ENCODE results near the gene STXBP5L. TPM values are rescaled to one million over a fixed set of nuclear protein-coding genes. Genes with fewer than 3 reads are reported as not detected.

STXBP5L gene
- total and polyA plus RNA-seq, 12 donors = not detected

DNA sequence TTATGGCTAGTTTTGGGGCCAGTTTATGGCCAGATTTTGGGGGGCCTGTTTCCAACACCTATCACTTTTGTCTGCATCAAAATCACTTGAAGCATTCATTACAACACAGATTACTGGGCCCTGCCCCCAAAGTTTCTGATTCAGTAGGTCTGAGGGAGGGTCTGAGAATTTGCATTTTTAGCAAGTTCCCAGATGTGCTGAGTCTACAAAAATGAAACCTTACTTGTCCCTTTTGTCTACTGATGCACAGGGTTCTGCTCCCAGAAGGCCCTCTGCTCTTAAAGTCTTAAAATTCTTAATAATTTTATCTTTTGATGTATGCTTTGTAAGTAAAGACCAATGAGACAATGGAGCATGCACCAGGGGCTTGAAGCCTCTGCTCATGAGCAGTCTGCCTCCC lies 491.8 kb downstream of the STXBP5L start:
- ATAC-seq (no peak), DNase-seq (no peak)
- Histone ChIP-seq H3K36me3 (no peaks in the 10 kb centered on the region), H3K4me1 (no peaks in the 10 kb centered on the region), H3K9me3 (no peaks in the 10 kb centered on the region), H3K27ac (no peak overlapping the region), H3K27me3 (peaks cover 0 to 3% (median 0%) of the 10 kb centered on the region in 7 donors), H3K4me3 (no peak overlapping the region)
- intact Hi-C loops (cut with DNase I) = no loop called here
- TF ChIP-seq, protein P1, sequence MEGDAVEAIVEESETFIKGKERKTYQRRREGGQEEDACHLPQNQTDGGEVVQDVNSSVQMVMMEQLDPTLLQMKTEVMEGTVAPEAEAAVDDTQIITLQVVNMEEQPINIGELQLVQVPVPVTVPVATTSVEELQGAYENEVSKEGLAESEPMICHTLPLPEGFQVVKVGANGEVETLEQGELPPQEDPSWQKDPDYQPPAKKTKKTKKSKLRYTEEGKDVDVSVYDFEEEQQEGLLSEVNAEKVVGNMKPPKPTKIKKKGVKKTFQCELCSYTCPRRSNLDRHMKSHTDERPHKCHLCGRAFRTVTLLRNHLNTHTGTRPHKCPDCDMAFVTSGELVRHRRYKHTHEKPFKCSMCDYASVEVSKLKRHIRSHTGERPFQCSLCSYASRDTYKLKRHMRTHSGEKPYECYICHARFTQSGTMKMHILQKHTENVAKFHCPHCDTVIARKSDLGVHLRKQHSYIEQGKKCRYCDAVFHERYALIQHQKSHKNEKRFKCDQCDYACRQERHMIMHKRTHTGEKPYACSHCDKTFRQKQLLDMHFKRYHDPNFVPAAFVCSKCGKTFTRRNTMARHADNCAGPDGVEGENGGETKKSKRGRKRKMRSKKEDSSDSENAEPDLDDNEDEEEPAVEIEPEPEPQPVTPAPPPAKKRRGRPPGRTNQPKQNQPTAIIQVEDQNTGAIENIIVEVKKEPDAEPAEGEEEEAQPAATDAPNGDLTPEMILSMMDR (IDR thresholded peaks at IDR 0.05) = no peak

GRCh38 chr3:121405631-121406030 lies 497.6 kb downstream of the STXBP5L start:
- DNase-seq (no peak), ATAC-seq (no peak)
- Histone ChIP-seq H3K4me1 (no peaks in the 10 kb centered on the region), H3K9me3 (no peaks in the 10 kb centered on the region), H3K36me3 (no peaks in the 10 kb centered on the region), H3K27me3 (peaks cover 0 to 8% (median 0%) of the 10 kb centered on the region in 7 donors), H3K4me3 (no peak overlapping the region), H3K27ac (no peak overlapping the region)
- WGBS, 2 donors = 74 to 78% methylated on average over 1 of the region's 1 CpG
- intact Hi-C loops (cut with DNase I) = no loop called here
- TF ChIP-seq, protein P1 (IDR thresholded peaks at IDR 0.05) = no peak

DNA sequence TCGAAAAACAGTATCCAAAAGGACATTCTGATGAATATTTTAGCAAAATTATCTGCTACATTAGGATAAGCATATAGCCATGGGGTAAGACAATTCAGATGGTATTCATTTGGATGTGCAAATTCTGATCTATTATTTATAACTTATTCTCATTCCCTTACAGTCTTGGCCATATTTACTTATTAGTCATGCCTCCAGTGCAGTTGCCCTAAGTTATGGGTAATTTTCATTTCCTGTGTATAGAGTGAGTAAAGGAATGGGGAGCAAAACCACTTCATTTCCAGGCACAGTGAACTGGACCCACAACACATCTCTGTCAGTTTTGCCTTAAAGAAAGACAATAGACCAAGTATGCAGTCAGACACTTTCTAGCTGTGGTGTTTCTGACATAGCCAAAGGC lies 503.5 kb downstream of the STXBP5L start:
- Histone ChIP-seq H3K9me3 (no peaks in the 10 kb centered on the region), H3K4me1 (no peaks in the 10 kb centered on the region), H3K27me3 (peaks cover 0 to 4% (median 0%) of the 10 kb centered on the region in 7 donors), H3K36me3 (no peaks in the 10 kb centered on the region), H3K27ac (no peak overlapping the region), H3K4me3 (no peak overlapping the region)
- TF ChIP-seq, protein P1 (IDR thresholded peaks at IDR 0.05) = no peak
- WGBS, 2 donors = 89 to 95% methylated on average over 1 of the region's 1 CpG
- DNase-seq (no peak), ATAC-seq (no peak)
- intact Hi-C loops (cut with DNase I) = no loop called here

- TF ChIP-seq, protein P1 (IDR thresholded peaks at IDR 0.05) = no peak
- no peak for ATAC-seq
- Histone ChIP-seq H3K27ac (no peak overlapping the region), H3K27me3 (peaks cover 0 to 4% (median 0%) of the 10 kb centered on the region in 7 donors), H3K4me1 (no peaks in the 10 kb centered on the region), H3K9me3 (no peaks in the 10 kb centered on the region), H3K4me3 (no peak overlapping the region), H3K36me3 (no peaks in the 10 kb centered on the region)
- intact Hi-C loops (cut with DNase I) = no loop called here
- no peak for DNase-seq
- WGBS, 2 donors = 59 to 65% methylated on average over 2 of the region's 2 CpGs
Observed at GRCh38 chr3:121414924-121415323, 506.9 kb downstream of the STXBP5L start.
